GM12874 (cell line): ENCODE measurements around the gene IFI35.

ENCODE experiments used
- TF ChIP-seq, protein P1 (sequence below): IDR thresholded peaks from 2 replicates; pipeline ENCODE4 v1.5.1; 2011; ENCODE audit warnings: low read depth, mild to moderate bottlenecking, control low read depth, low read length, moderate library complexity; ENCODE audit not compliant: insufficient read depth

Gene IFI35

GRCh38 chr17:43028221-43028861, 21.8 kb downstream of the IFI35 start:
- TF ChIP-seq, protein P1, sequence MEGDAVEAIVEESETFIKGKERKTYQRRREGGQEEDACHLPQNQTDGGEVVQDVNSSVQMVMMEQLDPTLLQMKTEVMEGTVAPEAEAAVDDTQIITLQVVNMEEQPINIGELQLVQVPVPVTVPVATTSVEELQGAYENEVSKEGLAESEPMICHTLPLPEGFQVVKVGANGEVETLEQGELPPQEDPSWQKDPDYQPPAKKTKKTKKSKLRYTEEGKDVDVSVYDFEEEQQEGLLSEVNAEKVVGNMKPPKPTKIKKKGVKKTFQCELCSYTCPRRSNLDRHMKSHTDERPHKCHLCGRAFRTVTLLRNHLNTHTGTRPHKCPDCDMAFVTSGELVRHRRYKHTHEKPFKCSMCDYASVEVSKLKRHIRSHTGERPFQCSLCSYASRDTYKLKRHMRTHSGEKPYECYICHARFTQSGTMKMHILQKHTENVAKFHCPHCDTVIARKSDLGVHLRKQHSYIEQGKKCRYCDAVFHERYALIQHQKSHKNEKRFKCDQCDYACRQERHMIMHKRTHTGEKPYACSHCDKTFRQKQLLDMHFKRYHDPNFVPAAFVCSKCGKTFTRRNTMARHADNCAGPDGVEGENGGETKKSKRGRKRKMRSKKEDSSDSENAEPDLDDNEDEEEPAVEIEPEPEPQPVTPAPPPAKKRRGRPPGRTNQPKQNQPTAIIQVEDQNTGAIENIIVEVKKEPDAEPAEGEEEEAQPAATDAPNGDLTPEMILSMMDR = no peak

DNA sequence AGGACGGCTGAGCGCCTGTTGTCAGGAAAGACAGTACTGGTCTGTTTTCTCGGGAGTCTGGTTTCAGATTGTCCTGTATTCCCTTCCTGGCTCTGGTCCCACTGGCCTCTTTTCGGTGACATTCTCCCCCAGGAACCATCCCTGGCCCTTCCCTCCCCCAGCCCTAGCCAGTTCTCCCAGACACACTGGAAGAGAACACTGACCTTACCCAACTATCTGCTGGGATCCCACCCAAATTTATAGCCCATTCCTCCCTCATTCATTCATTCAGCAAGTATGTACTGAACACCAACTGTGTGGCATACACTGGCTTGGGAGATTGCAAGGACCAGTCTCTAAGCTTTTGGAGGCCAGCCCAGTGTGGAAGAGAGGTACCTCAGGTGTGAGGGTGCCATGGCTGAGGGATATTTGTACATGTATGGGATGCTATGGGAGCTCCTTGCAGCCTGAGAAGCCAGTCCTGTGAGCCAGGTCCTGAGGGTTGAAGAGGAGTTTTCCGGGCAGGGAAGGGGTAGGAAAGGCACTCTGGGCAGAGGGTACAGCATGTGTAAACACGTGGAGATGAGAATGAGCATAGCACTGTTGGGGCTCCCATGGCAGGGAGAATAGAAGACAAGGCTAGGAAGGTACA, 23.7 kb downstream of the IFI35 start:
- TF ChIP-seq, protein P1 = no peak

GRCh38 chr17:43031666-43032065, 25.1 kb downstream of the IFI35 start:
- TF ChIP-seq, protein P1 = no peak

- TF ChIP-seq, protein P1 = no peak
Observed at GRCh38 chr17:43033948-43034881, 27.6 kb downstream of the IFI35 start.

DNA sequence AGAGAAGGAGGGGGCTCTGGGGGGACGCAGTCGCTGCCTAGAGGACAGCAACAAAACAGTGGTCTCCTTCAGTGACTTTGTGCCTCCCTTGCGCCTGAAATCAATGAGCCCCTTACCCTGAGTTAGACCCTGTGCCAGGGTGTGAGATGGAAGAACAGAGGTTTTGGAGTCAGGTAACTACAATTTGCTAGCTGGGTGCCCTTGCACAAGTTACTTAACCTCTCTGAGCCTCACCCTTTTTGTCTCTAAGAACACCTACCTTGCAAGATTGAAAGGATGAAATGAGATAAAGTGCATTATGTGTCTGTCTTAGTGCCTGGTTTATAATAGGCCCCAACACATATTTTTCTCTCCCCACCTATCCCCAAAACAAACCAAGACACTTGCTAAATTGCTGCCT, 28.3 kb downstream of the IFI35 start:
- TF ChIP-seq, protein P1 = no peak

DNA sequence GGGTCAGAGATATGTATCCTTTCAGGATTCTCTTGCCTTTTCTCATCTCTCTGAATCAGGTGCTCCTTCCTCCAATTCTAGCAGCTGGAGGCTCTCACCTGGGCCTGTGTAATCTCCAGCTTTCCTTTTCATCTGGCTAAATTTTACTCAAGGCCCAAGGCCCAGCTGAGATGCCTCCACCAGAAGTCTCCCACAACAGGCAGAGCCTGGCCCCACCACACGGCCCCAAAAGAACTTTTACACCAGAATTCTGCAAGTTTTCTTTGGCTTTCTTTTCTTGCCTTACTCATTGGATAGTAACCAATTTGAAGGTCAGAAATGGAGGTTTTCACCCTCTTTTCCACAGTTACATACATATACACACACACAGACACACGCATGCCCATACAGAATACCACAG, 33.1 kb downstream of the IFI35 start:
- TF ChIP-seq, protein P1 = no peak

DNA sequence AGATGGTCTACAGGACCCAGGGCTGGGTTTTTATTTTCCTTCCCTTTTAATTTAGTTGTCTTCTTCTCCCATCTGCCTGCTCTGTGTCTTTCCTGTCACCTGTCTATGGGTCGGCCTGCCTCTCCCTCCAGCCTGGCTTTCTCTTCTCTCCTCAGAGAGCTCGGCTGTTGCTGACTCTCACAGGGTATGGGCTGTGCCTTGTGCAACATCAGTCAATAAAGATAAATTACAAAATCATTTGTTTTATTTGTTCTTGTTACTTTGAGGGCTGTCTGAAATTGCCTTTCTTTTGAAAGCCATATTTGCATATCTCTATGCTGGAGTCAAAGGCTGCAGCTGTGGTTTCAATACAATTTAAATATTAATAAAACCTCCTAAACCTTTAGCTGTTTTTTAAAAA, 34.1 kb downstream of the IFI35 start:
- TF ChIP-seq, protein P1 = no peak
